ENCODE measurements around the gene ZNF181.

ZNF181 gene

DNA sequence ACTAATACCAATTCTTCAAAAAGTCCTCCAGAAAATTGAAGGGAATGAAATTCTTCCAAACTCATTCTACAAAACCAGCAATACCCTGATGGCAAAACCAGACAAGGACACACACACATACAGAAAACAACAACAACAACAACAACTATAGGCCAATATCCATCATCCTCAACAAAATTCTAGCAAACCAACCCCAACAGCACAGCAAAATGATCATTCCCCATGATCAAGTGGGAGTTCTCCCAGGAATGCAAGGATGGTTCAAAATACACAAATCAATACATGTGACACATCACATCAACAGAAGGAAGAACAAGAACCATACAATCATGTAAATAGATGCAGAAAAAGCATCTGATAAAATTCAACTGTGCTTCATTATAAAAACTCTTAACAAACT, 18.7 kb upstream of the ZNF181 start:
- Histone ChIP-seq H3K4me3 (ENCODE audit: low read depth, low read length) (no peak overlapping the region), H3K36me3 (no peaks in the 10 kb centered on the region), H3K9me3 (ENCODE audit: severe bottlenecking) (peaks cover 11% of the 10 kb centered on the region), H3K27ac (no peak overlapping the region), H3K27me3 (ENCODE audit: insufficient read depth, low read depth, severe bottlenecking) (peaks cover 2% of the 10 kb centered on the region)
- no peak for TF ChIP-seq CTCF (IDR thresholded peaks at IDR 0.05; ENCODE audit: low read depth, low read length)
- DNase-seq, result no peak

- Histone ChIP-seq H3K27me3 (ENCODE audit: insufficient read depth, low read depth, severe bottlenecking) (no peaks in the 10 kb centered on the region), H3K36me3 (no peaks in the 10 kb centered on the region), H3K4me3 (ENCODE audit: low read depth, low read length) (no peak overlapping the region), H3K9me3 (ENCODE audit: severe bottlenecking) (no peaks in the 10 kb centered on the region), H3K27ac (no peak overlapping the region)
- no peak for TF ChIP-seq CTCF (IDR thresholded peaks at IDR 0.05; ENCODE audit: low read depth, low read length)
- no peak for DNase-seq
Observed at GRCh38 chr19:34722353-34722752, 11.7 kb upstream of the ZNF181 start.

DNA sequence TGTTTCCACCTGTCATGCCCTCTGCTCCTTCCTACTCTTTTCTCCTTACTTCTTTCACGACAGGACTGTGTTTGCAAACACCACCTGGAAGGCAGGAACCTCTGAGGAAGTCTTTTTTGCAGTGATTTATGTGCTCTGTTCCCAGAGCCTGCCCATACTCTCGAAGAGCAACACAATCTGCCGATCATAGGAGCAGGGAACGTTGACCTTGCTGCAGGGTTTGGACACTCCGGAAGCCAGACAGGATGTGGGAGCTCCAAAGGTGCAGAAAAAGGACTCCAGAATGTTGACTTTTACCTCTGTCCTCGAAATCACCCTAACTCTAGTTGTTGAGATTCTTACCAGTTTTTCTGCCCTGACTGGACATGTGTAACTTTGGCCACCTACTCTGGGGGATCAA, 8.6 kb upstream of the ZNF181 start:
- TF ChIP-seq CTCF (IDR thresholded peaks at IDR 0.05; ENCODE audit: low read depth, low read length), result no peak
- Histone ChIP-seq H3K4me3 (ENCODE audit: low read depth, low read length) (no peak overlapping the region), H3K27ac (no peak overlapping the region), H3K27me3 (ENCODE audit: insufficient read depth, low read depth, severe bottlenecking) (no peaks in the 10 kb centered on the region), H3K9me3 (ENCODE audit: severe bottlenecking) (no peaks in the 10 kb centered on the region), H3K36me3 (no peaks in the 10 kb centered on the region)
- DNase-seq, result no peak

DNA sequence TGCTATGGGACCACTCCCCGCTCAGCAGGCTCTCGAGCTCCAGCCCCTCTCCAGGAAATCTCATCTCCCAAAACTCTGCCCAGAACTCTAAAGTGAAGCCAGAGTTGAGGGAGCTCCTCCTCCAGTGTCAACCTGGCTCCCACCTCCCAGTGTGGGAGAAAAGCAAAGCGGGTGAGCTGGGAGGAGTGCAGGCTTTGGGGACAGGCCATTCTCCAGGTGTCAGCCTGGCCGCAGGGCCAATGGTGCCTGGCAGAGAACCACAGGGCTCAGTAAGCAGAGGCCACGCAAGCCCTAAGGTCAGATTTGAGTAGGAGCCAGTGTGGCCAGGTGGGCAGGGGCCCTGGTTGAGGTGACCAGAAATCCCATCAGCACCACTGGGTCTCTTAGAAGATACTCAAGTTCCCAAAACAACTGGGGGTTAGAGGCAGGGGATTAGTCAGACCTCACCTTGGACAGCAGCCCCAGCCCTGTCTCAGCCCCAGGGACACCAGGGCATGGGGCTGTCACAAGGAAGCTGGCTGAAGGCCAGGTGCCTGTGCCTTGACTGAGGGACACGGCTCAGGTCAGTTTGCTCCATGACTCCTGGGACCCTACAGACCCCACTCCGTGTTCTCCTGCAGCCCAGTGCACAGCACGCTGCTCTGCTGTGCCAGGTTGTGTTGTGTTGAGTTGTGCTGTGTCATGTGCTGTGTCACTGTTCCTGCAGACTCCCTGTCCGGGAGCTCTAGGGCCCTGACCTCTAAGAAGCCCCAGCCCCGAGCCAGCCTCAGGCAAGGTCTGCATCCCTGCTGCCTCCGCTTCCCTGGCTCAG, 2.8 kb upstream of the ZNF181 start:
- Histone ChIP-seq H3K27ac (no peak overlapping the region), H3K9me3 (ENCODE audit: severe bottlenecking) (no peaks in the 10 kb centered on the region), H3K27me3 (ENCODE audit: insufficient read depth, low read depth, severe bottlenecking) (no peaks in the 10 kb centered on the region), H3K4me3 (ENCODE audit: low read depth, low read length) (no peak overlapping the region), H3K36me3 (no peaks in the 10 kb centered on the region; the same call in 1 of the 2 replicates)
- no peak for DNase-seq
- no peak for TF ChIP-seq CTCF (IDR thresholded peaks at IDR 0.05; ENCODE audit: low read depth, low read length)

- no peaks in the 10 kb centered on the region for H3K9me3 ChIP-seq (ENCODE audit: severe bottlenecking)
- no peak overlapping the region for H3K4me3 ChIP-seq (ENCODE audit: low read depth, low read length)
- H3K27ac ChIP-seq, result no peak overlapping the region
- no peaks in the 10 kb centered on the region; the same call in 1 of the 2 replicates for H3K36me3 ChIP-seq
- DNase-seq, result no peak
- H3K27me3 ChIP-seq (ENCODE audit: insufficient read depth, low read depth, severe bottlenecking), result no peaks in the 10 kb centered on the region
- no peak for TF ChIP-seq CTCF (IDR thresholded peaks at IDR 0.05; ENCODE audit: low read depth, low read length)
Observed at GRCh38 chr19:34731964-34732363, 2.1 kb upstream of the ZNF181 start.
